GM23338 (cell line): ENCODE measurements around the gene MAPK1. TPM values are rescaled to one million over a fixed set of nuclear protein-coding genes. Genes with fewer than 3 reads are reported as not detected.
A peak's percentile ranks its signal among the peaks of the same experiment; 100 is the strongest.

Experiments
- ATAC-seq: fragments of 200-7000 bp; cut with Tn5 transposase; 3 replicates; pipeline ENCODE4 v1.9.1; 2020
- DNase-seq: peaks from one replicate; pipeline ENCODE4 v3.0.0-alpha.2; 2015; ENCODE audit warnings: low spot score
- H2AFZ ChIP-seq: fragments of 200-600 bp; sonication (generic); 2 replicates; pipeline ENCODE4 v1.8.0; 2016; ENCODE audit warnings: antibody characterized with exemption, mild to moderate bottlenecking, moderate library complexity
- H3F3A ChIP-seq: fragments of 200-600 bp; sonication (generic); replicated peaks from 2 replicates; pipeline ENCODE4 v1.8.0; 2017; ENCODE audit warnings: antibody characterized with exemption, mixed run types, low read depth
- H3K27ac ChIP-seq: fragments of 200-600 bp; sonication (generic); 2 replicates; pipeline ENCODE4 v1.6.1; 2016; ENCODE audit warnings: low read depth
- H3K27me3 ChIP-seq: fragments of 200-600 bp; sonication (generic); 2 replicates; pipeline ENCODE4 v1.8.0; 2016; ENCODE audit warnings: mild to moderate bottlenecking, mixed run types, moderate library complexity; ENCODE audit not compliant: insufficient read depth
- H3K36me3 ChIP-seq: fragments of 200-600 bp; sonication (generic); 2 replicates; pipeline ENCODE4 v1.8.0; 2016; ENCODE audit warnings: mild to moderate bottlenecking; ENCODE audit not compliant: insufficient read depth
- H3K4me1 ChIP-seq: fragments of 200-600 bp; sonication (generic); 2 replicates; pipeline ENCODE4 v1.8.0; 2016; ENCODE audit warnings: mild to moderate bottlenecking, moderate library complexity; ENCODE audit not compliant: insufficient read depth
- H3K4me2 ChIP-seq: fragments of 200-600 bp; sonication (generic); 2 replicates; pipeline ENCODE4 v1.7.1; 2017; ENCODE audit warnings: mixed run types
- H3K4me3 ChIP-seq: fragments of 200-600 bp; sonication (generic); 2 replicates; pipeline ENCODE4 v1.6.1; 2016; ENCODE audit warnings: mixed run types
- H3K79me2 ChIP-seq: fragments of 200-600 bp; sonication (generic); replicated peaks from 2 replicates; pipeline ENCODE4 v1.8.0; 2017; ENCODE audit warnings: mild to moderate bottlenecking; ENCODE audit not compliant: insufficient read depth
- H3K9me2 ChIP-seq: fragments of 200-600 bp; sonication (generic); 2 replicates; pipeline ENCODE4 v1.8.0; 2017; ENCODE audit not compliant: insufficient read depth
- H4K20me1 ChIP-seq: fragments of 200-600 bp; sonication (generic); replicated peaks from 2 replicates; pipeline ENCODE4 v1.8.0; 2017; ENCODE audit warnings: mild to moderate bottlenecking; ENCODE audit not compliant: insufficient read depth
- H3K27ac Mint-ChIP-seq: 2 replicates; pipeline ENCODE4 v1.8.0; 2020; ENCODE audit warnings: inconsistent platforms, mild to moderate bottlenecking, moderate library complexity, mixed read lengths
- H3K27me3 Mint-ChIP-seq: 3 replicates; pipeline ENCODE4 v1.8.0; 2022; ENCODE audit warnings: low read depth, mild to moderate bottlenecking, moderate library complexity, mixed read lengths, inconsistent platforms; ENCODE audit not compliant: insufficient read depth, poor library complexity
- H3K36me3 Mint-ChIP-seq: 3 replicates; pipeline ENCODE4 v1.8.0; 2021; ENCODE audit warnings: low read depth, mild to moderate bottlenecking, inconsistent platforms, moderate library complexity, mixed read lengths
- H3K4me1 Mint-ChIP-seq: 3 replicates; pipeline ENCODE4 v1.8.0; 2020; ENCODE audit warnings: mild to moderate bottlenecking, inconsistent platforms, mixed read lengths
- H3K4me3 Mint-ChIP-seq: 3 replicates; pipeline ENCODE4 v1.8.0; 2021; ENCODE audit warnings: moderate library complexity, mild to moderate bottlenecking, inconsistent platforms, mixed read lengths
- H3K9me3 Mint-ChIP-seq: 3 replicates; pipeline ENCODE4 v1.8.0; 2020; ENCODE audit warnings: moderate library complexity, mild to moderate bottlenecking, inconsistent platforms, mixed read lengths
- CREB1 ChIP-seq: fragments of 250-450 bp; sonication (Bioruptor Pico); IDR thresholded peaks from 2 replicates; pipeline ENCODE4 v1.5.0; 2020; ENCODE audit warnings: low read depth, mild to moderate bottlenecking, moderate library complexity
- CTCF ChIP-seq, 2 experiments: fragments of 200-600 bp in 1 of 2; sonication (generic) in 1 of 2; conservative IDR thresholded peaks; 2 replicates each; pipeline versions ENCODE4 v1.5.1 to v1.6.1; 2016 to 2017; ENCODE audit warnings: antibody characterized with exemption in 2 of 2, low read depth in 2 of 2, mild to moderate bottlenecking in 2 of 2, moderate library complexity in 1 of 2
- EZH2 ChIP-seq: fragments of 200-600 bp; sonication (generic); IDR thresholded peaks from one replicate; pipeline ENCODE4 v1.8.0; 2017; ENCODE audit warnings: antibody characterized with exemption, mild to moderate bottlenecking, low read depth; ENCODE audit not compliant: unreplicated experiment
- EZH2phosphoT487 ChIP-seq: fragments of 200-600 bp; sonication (generic); IDR thresholded peaks from one replicate; pipeline ENCODE4 v1.8.1; 2018; ENCODE audit warnings: antibody characterized with exemption; ENCODE audit not compliant: unreplicated experiment
- JUNB ChIP-seq: IDR thresholded peaks from one replicate; pipeline ENCODE4 v1.6.1; 2016; ENCODE audit warnings: antibody characterized with exemption; ENCODE audit not compliant: unreplicated experiment
- NANOG ChIP-seq: IDR thresholded peaks from 2 replicates; pipeline ENCODE4 v1.6.1; 2016; ENCODE audit warnings: antibody characterized with exemption, borderline replicate concordance
- POLR2AphosphoS5 ChIP-seq: IDR thresholded peaks from 2 replicates; pipeline ENCODE4 v1.6.1; 2016; ENCODE audit warnings: antibody characterized with exemption, low read depth
- REST ChIP-seq: IDR thresholded peaks from one replicate; pipeline ENCODE4 v1.6.1; 2018; ENCODE audit warnings: antibody characterized with exemption; ENCODE audit not compliant: unreplicated experiment
- STAT1 ChIP-seq: IDR thresholded peaks from one replicate; pipeline ENCODE4 v1.6.1; 2016; ENCODE audit warnings: antibody characterized with exemption; ENCODE audit not compliant: unreplicated experiment
- ZNF114 ChIP-seq: fragments of 250-450 bp; sonication (Bioruptor Pico); IDR thresholded peaks from 2 replicates; pipeline ENCODE4 v1.5.0; 2020; ENCODE audit warnings: mild to moderate bottlenecking, moderate library complexity
- ZNF331 ChIP-seq: fragments of 250-450 bp; sonication (Bioruptor Pico); IDR thresholded peaks from 2 replicates; pipeline ENCODE4 v1.5.0; 2020; ENCODE audit warnings: low read depth, mild to moderate bottlenecking, moderate library complexity
- polyA plus RNA-seq: library from polyadenylated mRNA; unstranded; fragments of >200 nt; fragmentation: Nextera tagmentation; extraction: Ambion mirVana; gene quantifications from 2 replicates; pipeline ENCODE4 v1.2.1, GENCODE V29; 2016
- total RNA-seq: library from RNA; depleted of rRNA; stranded (reverse); fragments of >200 nt; shearing (Covaris generic); gene quantifications from 2 replicates; pipeline ENCODE4 v1.2.3, GENCODE V29; 2014
- TF ChIP-seq, protein P1 (sequence below): IDR thresholded peaks from 2 replicates; pipeline ENCODE4 v1.6.1; 2016; ENCODE audit warnings: antibody characterized with exemption
- TF ChIP-seq, protein P2 (sequence below): fragments of 250-450 bp; sonication (Bioruptor Pico); IDR thresholded peaks from 2 replicates; pipeline ENCODE4 v1.5.0; 2020; ENCODE audit warnings: mild to moderate bottlenecking, moderate library complexity

Gene MAPK1
- total and polyA plus RNA-seq, 2 experiments from 2014 or later, result 17.4 to 77.5 TPM

GRCh38 chr22:21816787-21817496 lies 50.5 kb downstream of the MAPK1 start:
- H3F3A ChIP-seq, result 0 out of 2 replicates have a peak, but pooled peaks cover 4% of the 10 kb centered on the region
- no peak overlapping the region for H3K4me2 ChIP-seq
- Mint-ChIP-seq H3K27me3 (peaks cover 16% of the 10 kb centered on the region), H3K36me3 (peaks cover 9% of the 10 kb centered on the region; the same call in 2 of the 3 replicates), H3K4me3 (no peak overlapping the region), H3K4me1 (peaks cover 34% of the 10 kb centered on the region), H3K27ac (peak overlapping the region; percentile 76), H3K9me3 (no peaks in the 10 kb centered on the region)
- peaks cover 57% of the 10 kb centered on the region for H4K20me1 ChIP-seq
- H3K79me2 ChIP-seq, result peaks cover 100% of the 10 kb centered on the region
- no peaks in the 10 kb centered on the region for H3K27me3 ChIP-seq
- ATAC-seq, result no peak
- no peaks in the 10 kb centered on the region for H3K9me2 ChIP-seq
- H3K27ac ChIP-seq, result peak overlapping the region; percentile 76
- no peak overlapping the region for H2AFZ ChIP-seq
- TF ChIP-seq, protein P1, sequence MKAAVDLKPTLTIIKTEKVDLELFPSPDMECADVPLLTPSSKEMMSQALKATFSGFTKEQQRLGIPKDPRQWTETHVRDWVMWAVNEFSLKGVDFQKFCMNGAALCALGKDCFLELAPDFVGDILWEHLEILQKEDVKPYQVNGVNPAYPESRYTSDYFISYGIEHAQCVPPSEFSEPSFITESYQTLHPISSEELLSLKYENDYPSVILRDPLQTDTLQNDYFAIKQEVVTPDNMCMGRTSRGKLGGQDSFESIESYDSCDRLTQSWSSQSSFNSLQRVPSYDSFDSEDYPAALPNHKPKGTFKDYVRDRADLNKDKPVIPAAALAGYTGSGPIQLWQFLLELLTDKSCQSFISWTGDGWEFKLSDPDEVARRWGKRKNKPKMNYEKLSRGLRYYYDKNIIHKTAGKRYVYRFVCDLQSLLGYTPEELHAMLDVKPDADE, result no peak
- no peak for TF ChIP-seq JUNB
- no peak for TF ChIP-seq POLR2AphosphoS5
- no peak for TF ChIP-seq ZNF114 (CRISPR knock-in tag)
- no peak for TF ChIP-seq ZNF331
- no peak for TF ChIP-seq CREB1 (CRISPR knock-in tag)
- no peak for TF ChIP-seq STAT1
- TF ChIP-seq EZH2, result no peak
- no peak for TF ChIP-seq CTCF (conservative IDR thresholded peaks at IDR 0.05; ENCODE audit: low read depth in 2 of 2)
- TF ChIP-seq, protein P2, sequence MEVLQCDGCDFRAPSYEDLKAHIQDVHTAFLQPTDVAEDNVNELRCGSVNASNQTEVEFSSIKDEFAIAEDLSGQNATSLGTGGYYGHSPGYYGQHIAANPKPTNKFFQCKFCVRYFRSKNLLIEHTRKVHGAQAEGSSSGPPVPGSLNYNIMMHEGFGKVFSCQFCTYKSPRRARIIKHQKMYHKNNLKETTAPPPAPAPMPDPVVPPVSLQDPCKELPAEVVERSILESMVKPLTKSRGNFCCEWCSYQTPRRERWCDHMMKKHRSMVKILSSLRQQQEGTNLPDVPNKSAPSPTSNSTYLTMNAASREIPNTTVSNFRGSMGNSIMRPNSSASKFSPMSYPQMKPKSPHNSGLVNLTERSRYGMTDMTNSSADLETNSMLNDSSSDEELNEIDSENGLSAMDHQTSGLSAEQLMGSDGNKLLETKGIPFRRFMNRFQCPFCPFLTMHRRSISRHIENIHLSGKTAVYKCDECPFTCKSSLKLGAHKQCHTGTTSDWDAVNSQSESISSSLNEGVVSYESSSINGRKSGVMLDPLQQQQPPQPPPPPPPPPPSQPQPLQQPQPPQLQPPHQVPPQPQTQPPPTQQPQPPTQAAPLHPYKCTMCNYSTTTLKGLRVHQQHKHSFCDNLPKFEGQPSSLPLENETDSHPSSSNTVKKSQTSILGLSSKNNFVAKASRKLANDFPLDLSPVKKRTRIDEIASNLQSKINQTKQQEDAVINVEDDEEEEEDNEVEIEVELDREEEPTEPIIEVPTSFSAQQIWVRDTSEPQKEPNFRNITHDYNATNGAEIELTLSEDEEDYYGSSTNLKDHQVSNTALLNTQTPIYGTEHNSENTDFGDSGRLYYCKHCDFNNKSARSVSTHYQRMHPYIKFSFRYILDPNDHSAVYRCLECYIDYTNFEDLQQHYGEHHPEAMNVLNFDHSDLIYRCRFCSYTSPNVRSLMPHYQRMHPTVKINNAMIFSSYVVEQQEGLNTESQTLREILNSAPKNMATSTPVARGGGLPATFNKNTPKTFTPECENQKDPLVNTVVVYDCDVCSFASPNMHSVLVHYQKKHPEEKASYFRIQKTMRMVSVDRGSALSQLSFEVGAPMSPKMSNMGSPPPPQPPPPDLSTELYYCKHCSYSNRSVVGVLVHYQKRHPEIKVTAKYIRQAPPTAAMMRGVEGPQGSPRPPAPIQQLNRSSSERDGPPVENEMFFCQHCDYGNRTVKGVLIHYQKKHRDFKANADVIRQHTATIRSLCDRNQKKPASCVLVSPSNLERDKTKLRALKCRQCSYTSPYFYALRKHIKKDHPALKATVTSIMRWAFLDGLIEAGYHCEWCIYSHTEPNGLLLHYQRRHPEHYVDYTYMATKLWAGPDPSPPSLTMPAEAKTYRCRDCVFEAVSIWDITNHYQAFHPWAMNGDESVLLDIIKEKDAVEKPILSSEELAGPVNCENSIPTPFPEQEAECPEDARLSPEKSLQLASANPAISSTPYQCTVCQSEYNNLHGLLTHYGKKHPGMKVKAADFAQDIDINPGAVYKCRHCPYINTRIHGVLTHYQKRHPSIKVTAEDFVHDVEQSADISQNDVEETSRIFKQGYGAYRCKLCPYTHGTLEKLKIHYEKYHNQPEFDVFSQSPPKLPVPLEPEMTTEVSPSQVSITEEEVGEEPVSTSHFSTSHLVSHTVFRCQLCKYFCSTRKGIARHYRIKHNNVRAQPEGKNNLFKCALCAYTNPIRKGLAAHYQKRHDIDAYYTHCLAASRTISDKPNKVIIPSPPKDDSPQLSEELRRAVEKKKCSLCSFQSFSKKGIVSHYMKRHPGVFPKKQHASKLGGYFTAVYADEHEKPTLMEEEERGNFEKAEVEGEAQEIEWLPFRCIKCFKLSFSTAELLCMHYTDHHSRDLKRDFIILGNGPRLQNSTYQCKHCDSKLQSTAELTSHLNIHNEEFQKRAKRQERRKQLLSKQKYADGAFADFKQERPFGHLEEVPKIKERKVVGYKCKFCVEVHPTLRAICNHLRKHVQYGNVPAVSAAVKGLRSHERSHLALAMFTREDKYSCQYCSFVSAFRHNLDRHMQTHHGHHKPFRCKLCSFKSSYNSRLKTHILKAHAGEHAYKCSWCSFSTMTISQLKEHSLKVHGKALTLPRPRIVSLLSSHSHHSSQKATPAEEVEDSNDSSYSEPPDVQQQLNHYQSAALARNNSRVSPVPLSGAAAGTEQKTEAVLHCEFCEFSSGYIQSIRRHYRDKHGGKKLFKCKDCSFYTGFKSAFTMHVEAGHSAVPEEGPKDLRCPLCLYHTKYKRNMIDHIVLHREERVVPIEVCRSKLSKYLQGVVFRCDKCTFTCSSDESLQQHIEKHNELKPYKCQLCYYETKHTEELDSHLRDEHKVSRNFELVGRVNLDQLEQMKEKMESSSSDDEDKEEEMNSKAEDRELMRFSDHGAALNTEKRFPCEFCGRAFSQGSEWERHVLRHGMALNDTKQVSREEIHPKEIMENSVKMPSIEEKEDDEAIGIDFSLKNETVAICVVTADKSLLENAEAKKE, result no peak
- no peak for TF ChIP-seq NANOG
- TF ChIP-seq REST, result no peak
- no peak for TF ChIP-seq EZH2phosphoT487
- H3K36me3 ChIP-seq, result no peaks in the 10 kb centered on the region
- H3K4me3 ChIP-seq, result no peak overlapping the region
- H3K4me1 ChIP-seq, result peaks cover 25% of the 10 kb centered on the region
- no peak for DNase-seq
